ENCODE results near the gene STK32B. TPM values are rescaled to one million over a fixed set of nuclear protein-coding genes. Genes with fewer than 3 reads are reported as not detected.
A peak's percentile ranks its signal among the peaks of the same experiment; 100 is the strongest.

STK32B gene
- total and polyA plus RNA-seq, 2 donors (not counting 3 experiments of a cell fraction or from before 2014, with no cell fraction given): 5.6 to 7.8 TPM

GRCh38 chr4:5186271-5187064, 135.2 kb downstream of the STK32B start:
- peak; percentile 54 for DNase-seq (ENCODE audit: low read depth, low spot score)

More at GRCh38 chr4:5186271-5187064, 135.2 kb downstream of the STK32B start:
- no peaks in the 10 kb centered on the region for H3K4me1 ChIP-seq (ENCODE audit: control insufficient read depth, extremely low read depth, insufficient read depth, low read length)
- no peak overlapping the region for H3K4me3 ChIP-seq (replicated peaks in 1 of 3; ENCODE audit: insufficient read depth in 1 of 3, low read depth in 1 of 3, low read length in 3 of 3)
- no TSS peak for BruUV-seq (replicated peaks)
- no peak overlapping the region for H3K27ac ChIP-seq (ENCODE audit: insufficient read depth, low read depth, low read length)
- no peaks in the 10 kb centered on the region for H3K79me2 ChIP-seq (ENCODE audit: control insufficient read depth, insufficient read depth, low read length)
- H4K20me1 ChIP-seq (replicated peaks; ENCODE audit: control insufficient read depth, extremely low read depth, insufficient read depth, low read length): no peaks in the 10 kb centered on the region
- no peak for FAIRE-seq
- no peaks in the 10 kb centered on the region for H3K9me1 ChIP-seq (replicated peaks; ENCODE audit: control insufficient read depth, extremely low read depth, insufficient read depth, low read length)
- no peaks in the 10 kb centered on the region for H3K9me3 ChIP-seq (replicated peaks; ENCODE audit: control insufficient read depth, insufficient read depth, low read length)
- dilution Hi-C loops (cut with MboI; ENCODE audit: extremely low pct_ligation_motif_present, low sequenced_read_pairs) (no loop called here), intact Hi-C loops (cut with micrococcal nuclease) (no loop called here)
- ChIA-PET CTCF (interaction anchor here (1.4 to 1.7 kb wide), 2 partner anchors 17 to 274 kb away, joined by 3 to 5 read pairs; no protein-coding TSS in a partner anchor), POLR2A (no interaction called here)
- no peak overlapping the region for H3K4me2 ChIP-seq (ENCODE audit: insufficient read depth, low read length)
- TF ChIP-seq JUN (IDR thresholded peaks at IDR 0.05; ENCODE audit: borderline replicate concordance, insufficient read depth, insufficient read length, low read depth) (no peak), POLR2A (IDR thresholded peaks at IDR 0.05; ENCODE audit: low read depth, low read length) (no peak), MYC (IDR thresholded peaks at IDR 0.05; ENCODE audit: low read depth, low read length) (no peak), EZH2 (IDR thresholded peaks at IDR 0.05; ENCODE audit: borderline replicate concordance, low read depth, low read length, severe bottlenecking) (no peak), POLR2AphosphoS5 (IDR thresholded peaks at IDR 0.05; ENCODE audit: insufficient read depth, low read depth, low read length) (no peak), GATA2 (IDR thresholded peaks at IDR 0.05; ENCODE audit: insufficient read depth, insufficient read length, low read depth, low read length) (no peak), FOS (IDR thresholded peaks at IDR 0.05; ENCODE audit: borderline replicate concordance, insufficient read depth, low read length) (no peak)
- TF ChIP-seq, protein P1, sequence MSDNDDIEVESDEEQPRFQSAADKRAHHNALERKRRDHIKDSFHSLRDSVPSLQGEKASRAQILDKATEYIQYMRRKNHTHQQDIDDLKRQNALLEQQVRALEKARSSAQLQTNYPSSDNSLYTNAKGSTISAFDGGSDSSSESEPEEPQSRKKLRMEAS (IDR thresholded peaks at IDR 0.05; ENCODE audit: insufficient read depth, insufficient read length): no peak
- TF ChIP-seq, protein P2, sequence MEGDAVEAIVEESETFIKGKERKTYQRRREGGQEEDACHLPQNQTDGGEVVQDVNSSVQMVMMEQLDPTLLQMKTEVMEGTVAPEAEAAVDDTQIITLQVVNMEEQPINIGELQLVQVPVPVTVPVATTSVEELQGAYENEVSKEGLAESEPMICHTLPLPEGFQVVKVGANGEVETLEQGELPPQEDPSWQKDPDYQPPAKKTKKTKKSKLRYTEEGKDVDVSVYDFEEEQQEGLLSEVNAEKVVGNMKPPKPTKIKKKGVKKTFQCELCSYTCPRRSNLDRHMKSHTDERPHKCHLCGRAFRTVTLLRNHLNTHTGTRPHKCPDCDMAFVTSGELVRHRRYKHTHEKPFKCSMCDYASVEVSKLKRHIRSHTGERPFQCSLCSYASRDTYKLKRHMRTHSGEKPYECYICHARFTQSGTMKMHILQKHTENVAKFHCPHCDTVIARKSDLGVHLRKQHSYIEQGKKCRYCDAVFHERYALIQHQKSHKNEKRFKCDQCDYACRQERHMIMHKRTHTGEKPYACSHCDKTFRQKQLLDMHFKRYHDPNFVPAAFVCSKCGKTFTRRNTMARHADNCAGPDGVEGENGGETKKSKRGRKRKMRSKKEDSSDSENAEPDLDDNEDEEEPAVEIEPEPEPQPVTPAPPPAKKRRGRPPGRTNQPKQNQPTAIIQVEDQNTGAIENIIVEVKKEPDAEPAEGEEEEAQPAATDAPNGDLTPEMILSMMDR (IDR thresholded peaks at IDR 0.05; ENCODE audit: extremely low read depth in 1 of 2, insufficient read depth in 1 of 2, low read depth in 1 of 2, low read length in 2 of 2): no peak
- no peak overlapping the region for H2AFZ ChIP-seq (ENCODE audit: low read depth, low read length)
- H3K36me3 ChIP-seq (ENCODE audit: control insufficient read depth in 2 of 2, extremely low read depth in 1 of 2, insufficient read depth in 2 of 2, low read length in 2 of 2): no peaks in the 10 kb centered on the region
- H3K9ac ChIP-seq (replicated peaks; ENCODE audit: extremely low read depth, insufficient read depth, low read length): no peak overlapping the region
- H3K27me3 ChIP-seq (ENCODE audit: control insufficient read depth in 2 of 2, insufficient read depth in 2 of 2, low read length in 2 of 2): no peaks in the 10 kb centered on the region

Measured in endothelial cell of umbilical vein (primary cell).